Heart left ventricle (tissue), 16 donors: Measurements from ENCODE around the gene COL11A2. TPM values are rescaled to one million over a fixed set of nuclear protein-coding genes. Genes with fewer than 3 reads are reported as not detected.

Experiments used
- ATAC-seq, 4 donors: fragments of 200-7000 bp; cut with Tn5 transposase; one replicate each; pipeline ENCODE4 v1.9.1; 2020 to 2022; ENCODE audit warnings: moderate library complexity in 4 of 4, mild to moderate bottlenecking in 3 of 4, moderate number of reproducible peaks in 1 of 4
- DNase-seq, 5 donors: peaks; one replicate each; pipeline ENCODE4 v3.0.0-alpha.2; 2020
- H3K27ac ChIP-seq, 12 donors: fragments of 200-600 bp; sonication (generic) in 4 of 12; one replicate each; pipeline versions ENCODE4 v1.5.0 to v1.8.0; 2016 to 2022; ENCODE audit warnings: mild to moderate bottlenecking in 2 of 12
- H3K27me3 ChIP-seq, 9 donors: fragments of 200-600 bp; sonication (generic) in 2 of 9; one replicate each; pipeline versions ENCODE4 v1.5.1 to v1.8.0; 2016 to 2022; ENCODE audit warnings: mild to moderate bottlenecking in 3 of 9
- H3K36me3 ChIP-seq, 9 donors: fragments of 200-600 bp; sonication (generic) in 2 of 9; one replicate each; pipeline versions ENCODE4 v1.5.0 to v1.8.0; 2018 to 2022; ENCODE audit warnings: mild to moderate bottlenecking in 2 of 9
- H3K4me1 ChIP-seq, 12 donors: fragments of 200-600 bp; sonication (generic) in 4 of 12; one replicate each; pipeline versions ENCODE4 v1.5.0 to v1.8.0; 2016 to 2022; ENCODE audit warnings: mild to moderate bottlenecking in 3 of 12
- H3K4me3 ChIP-seq, 12 donors: fragments of 200-600 bp; sonication (generic) in 4 of 12; one replicate each; pipeline versions ENCODE4 v1.5.0 to v1.8.0; 2017 to 2022; ENCODE audit warnings: mild to moderate bottlenecking in 9 of 12, moderate library complexity in 4 of 12
- H3K9me3 ChIP-seq, 12 donors: fragments of 200-600 bp; sonication (generic) in 4 of 12; one replicate each; pipeline versions ENCODE4 v1.5.0 to v1.8.0; 2016 to 2022; ENCODE audit warnings: mild to moderate bottlenecking in 1 of 12
- CTCF ChIP-seq, 12 donors: fragments of 200-600 bp; sonication (generic) in 4 of 12; IDR thresholded peaks; one replicate each; pipeline versions ENCODE4 v1.5.0 to v1.8.0; 2018 to 2022; ENCODE audit warnings: antibody characterized with exemption in 12 of 12, mild to moderate bottlenecking in 5 of 12
- POLR2A ChIP-seq, 2 donors: fragments of 450-650 bp; IDR thresholded peaks; one replicate each; pipeline ENCODE4 v1.6.1; 2017; ENCODE audit warnings: antibody characterized with exemption in 2 of 2, mild to moderate bottlenecking in 2 of 2, moderate library complexity in 2 of 2
- WGBS, 4 donors: extraction: QIAGEN DNeasy Blood & Tissue Kit in 2 of 4; methylation state at CpG; one replicate each; pipeline versions ENCODE4 v1.1.5 to v1.1.7; 2013 to 2018; 5-methylcytosine and 5-hydroxymethylcytosine counted together
- intact Hi-C, 10 donors: fragments of 100-400 bp; cut with DNase I; formaldehyde crosslinking; loops; one replicate each; pipeline versions ENCODE4 v1.11.1 to v1.14.2; 2022
- polyA plus RNA-seq, 2 donors: library from polyadenylated mRNA; stranded (reverse); fragments of 200-250 nt; gene quantifications; one replicate each; pipeline ENCODE4 v1.2.3, GENCODE V29; 2013
- total RNA-seq, 9 donors: library from RNA; depleted of rRNA in 2 of 9; stranded (reverse); fragments of >200 nt in 2 of 9; fragmentation: NEBNext Ultra II Directional in 3 of 9; extraction: Animal tissue kit (Norgen Biotek cat#: 25700) in 3 of 9; gene quantifications; one replicate each; pipeline versions ENCODE4 v1.1.0 to v1.2.4, GENCODE V29; 2016 to 2023
- donor health status: ischemic (EF 13 %, LVEDD 7.1; RV severe dilation, severe dysfunction).
- donor health status: healthy with polysubstance abuse.
- donor health status: DM: no; HTN: yes; CAD: no.
- donor health status: DM: no; HTN: no; CAD: no.
- donor health status: ischemic (EF 25% LVEDD 6.9; RV normal size, moderate dysfunction).
- donor health status: ischemic (EF 25% LVEDD 5.7; RV mildly dilated, moderate dysfunction).
- donor health status: healthy.
- donor health status: DM: yes; HTN: yes; CAD: no.
- donor health status: ischemic (EF 35%, LVEDD 5.7; RV mildly dilated, moderate dysfunction).
- donor health status: nonischemic (EF 11% LVEDD 7.7; RV severe dilation, severe dysfunction).
- donor health status: DM: yes; HTN: yes; CAD: no.
- donor health status: PGD.
- donor health status: ischemic (EF 29% LVEDD 5.4; RV normal size, mild dysfunction).
- donor health status: nonischemic (EF 23%, LVEDD 6.1; RV moderate dilation, normal function).

Gene COL11A2
- total and polyA plus RNA-seq, 11 donors: 0.39 to 4.9 (median 0.93) TPM

GRCh38 chr6:33164665-33165373, 27.4 kb downstream of the COL11A2 start:
- Histone ChIP-seq H3K4me3 (no peak overlapping the region), H3K27ac (no peak overlapping the region), H3K27me3 (no peaks in the 10 kb centered on the region), H3K36me3 (no peaks in the 10 kb centered on the region), H3K4me1 (peaks cover 0 to 21% (median 10%) of the 10 kb centered on the region in 12 donors), H3K9me3 (no peaks in the 10 kb centered on the region)
- DNase-seq (no peak), ATAC-seq (no peak)
- TF ChIP-seq CTCF (IDR thresholded peaks at IDR 0.05) (no peak), POLR2A (IDR thresholded peaks at IDR 0.05) (no peak)
- 67 to 80% (median 74%) methylated on average over 12 to 14 of the region's 14 CpGs for WGBS, 4 donors
- intact Hi-C loops: loop anchor here in 6 of 10 donors (2.0 to 5.0 kb wide), 3 partner anchors 32 to 82 kb away; partner anchors contain the start of genes RXRB (in 1 of the 6) and SLC39A7 (in 1 of the 6)

- Histone ChIP-seq H3K9me3 (no peaks in the 10 kb centered on the region), H3K27me3 (no peaks in the 10 kb centered on the region), H3K27ac (no peak overlapping the region), H3K4me1 (peaks cover 0 to 21% (median 10%) of the 10 kb centered on the region in 12 donors), H3K36me3 (no peaks in the 10 kb centered on the region), H3K4me3 (no peak overlapping the region)
- ATAC-seq: no peak
- intact Hi-C loops: loop anchor here in 6 of 10 donors (2.0 to 5.0 kb wide), 3 partner anchors 33 to 83 kb away; partner anchors contain the start of genes RXRB (in 1 of the 6) and SLC39A7 (in 1 of the 6)
- DNase-seq: no peak
- 58 to 68% (median 60%) methylated on average over 10 of the region's 10 CpGs for WGBS, 4 donors
- TF ChIP-seq POLR2A (IDR thresholded peaks at IDR 0.05) (no peak), CTCF (IDR thresholded peaks at IDR 0.05) (no peak)
Observed at GRCh38 chr6:33164176-33164575, 28.1 kb downstream of the COL11A2 start.

GRCh38 chr6:33163540-33163939, 28.7 kb downstream of the COL11A2 start:
- intact Hi-C loops: loop anchor here in 5 of 10 donors (2.0 to 5.0 kb wide), 3 partner anchors 34 to 84 kb away; no protein-coding TSS in a partner anchor
- Histone ChIP-seq H3K4me1 (peaks cover 0 to 21% (median 10%) of the 10 kb centered on the region in 12 donors), H3K36me3 (no peaks in the 10 kb centered on the region), H3K4me3 (no peak overlapping the region), H3K9me3 (no peaks in the 10 kb centered on the region), H3K27ac (no peak overlapping the region), H3K27me3 (no peaks in the 10 kb centered on the region)
- no peak for TF ChIP-seq CTCF (IDR thresholded peaks at IDR 0.05)
- no peak for TF ChIP-seq POLR2A (IDR thresholded peaks at IDR 0.05)
- WGBS, 4 donors: 87 to 89% (median 88%) methylated on average over 5 to 10 of the region's 10 CpGs
- no peak for ATAC-seq
- DNase-seq: no peak
